Head of caudate nucleus (tissue), 42 donors: Measurements from ENCODE around the gene TMEM147.

Experiments used
- DNase-seq, 42 donors: peaks; one replicate each; pipeline versions ENCODE4 v3.0.0 to v3.0.0-alpha.2; 2020 to 2021; ENCODE audit warnings: mixed read lengths in 7 of 42
- intact Hi-C: fragments of 100-400 bp; cut with DNase I; formaldehyde crosslinking; loops from one replicate; pipeline ENCODE4 v1.15.0; 2022

TMEM147 gene

GRCh38 chr19:35558400-35559280, 13.2 kb downstream of the TMEM147 start:
- intact Hi-C loops: no loop called here
- no peak for DNase-seq

DNA sequence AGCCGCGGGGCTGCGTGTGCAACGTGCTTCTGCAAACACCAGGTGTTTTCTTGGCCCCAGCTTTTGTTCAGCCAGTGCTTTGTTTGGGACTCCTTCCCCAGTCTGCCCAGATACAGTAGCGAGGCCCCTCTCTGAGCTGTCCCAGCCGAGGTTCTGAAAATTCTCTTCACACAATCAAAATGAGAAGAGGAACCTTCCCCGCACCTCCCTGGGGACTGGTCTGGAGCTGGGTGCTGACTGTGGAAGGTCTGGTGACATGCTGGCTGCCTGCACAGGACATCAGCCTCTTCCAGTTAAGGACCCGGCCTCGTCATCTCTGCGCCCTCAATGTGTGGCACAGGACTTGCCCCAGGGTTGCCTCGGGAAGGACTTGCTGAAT, 13.8 kb downstream of the TMEM147 start:
- no peak for DNase-seq
- intact Hi-C loops: no loop called here

DNA sequence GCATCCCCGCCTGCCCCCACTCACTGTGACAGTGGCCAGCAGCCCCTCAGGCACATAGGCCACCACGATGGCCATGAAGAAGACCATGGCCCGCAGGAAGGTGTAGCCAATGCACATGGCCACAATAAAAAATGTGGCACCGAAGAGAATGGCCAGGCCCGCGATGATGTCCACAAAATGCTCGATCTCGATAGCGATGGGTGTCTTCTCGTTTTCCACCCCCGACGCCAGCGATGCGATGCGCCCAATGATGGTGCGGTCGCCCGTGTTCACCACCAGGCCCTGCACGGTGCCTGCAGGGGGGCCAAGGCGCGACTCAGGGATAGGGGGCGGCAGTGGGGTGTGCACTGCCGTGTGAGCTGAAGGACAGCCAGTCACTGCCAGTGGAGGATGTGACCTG, 14.4 kb downstream of the TMEM147 start:
- intact Hi-C loops: no loop called here
- DNase-seq: no peak

DNA sequence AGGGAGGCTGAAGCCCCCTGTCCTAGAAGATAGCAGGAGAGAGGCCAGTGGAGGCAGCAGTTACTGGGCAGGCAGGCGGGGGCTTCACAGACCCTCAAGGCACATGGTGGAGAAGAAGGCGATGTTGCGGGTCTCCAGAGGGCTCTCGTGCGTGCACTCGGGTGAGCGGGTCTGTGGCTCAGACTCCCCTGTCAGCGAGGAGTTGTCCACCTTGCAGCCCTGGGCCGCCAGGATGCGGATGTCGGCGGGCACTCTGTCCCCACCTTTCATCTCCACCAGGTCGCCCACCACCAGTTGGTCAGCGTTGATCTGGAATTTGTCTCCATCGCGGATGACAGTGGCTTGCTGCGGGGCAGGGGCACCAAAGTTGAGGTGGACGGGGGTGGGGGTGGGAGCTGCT, 14.8 kb downstream of the TMEM147 start:
- DNase-seq: no peak
- intact Hi-C loops: no loop called here

GRCh38 chr19:35560677-35561076, 15.3 kb downstream of the TMEM147 start:
- no peak for DNase-seq
- intact Hi-C loops: no loop called here

DNA sequence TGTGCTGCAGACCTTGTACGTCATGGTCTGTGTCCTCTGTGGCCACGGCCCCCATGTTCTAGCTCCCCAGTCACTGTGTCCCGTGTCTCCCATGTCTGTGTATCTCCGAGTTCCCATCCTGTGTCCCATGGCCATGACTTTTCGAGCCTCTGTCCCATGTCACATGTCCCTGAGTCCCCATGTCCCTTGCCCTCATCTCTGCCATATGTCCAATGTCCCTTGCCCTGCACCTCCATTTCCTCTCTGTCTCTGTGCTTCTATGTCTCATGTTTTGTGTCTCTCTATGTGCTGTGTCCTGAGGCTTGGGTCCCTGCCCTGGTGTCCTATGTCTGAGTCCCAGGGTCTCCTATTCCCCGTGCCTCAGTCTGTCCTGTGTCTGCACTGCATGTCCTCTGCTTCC, 16.0 kb downstream of the TMEM147 start:
- no peak for DNase-seq

DNA sequence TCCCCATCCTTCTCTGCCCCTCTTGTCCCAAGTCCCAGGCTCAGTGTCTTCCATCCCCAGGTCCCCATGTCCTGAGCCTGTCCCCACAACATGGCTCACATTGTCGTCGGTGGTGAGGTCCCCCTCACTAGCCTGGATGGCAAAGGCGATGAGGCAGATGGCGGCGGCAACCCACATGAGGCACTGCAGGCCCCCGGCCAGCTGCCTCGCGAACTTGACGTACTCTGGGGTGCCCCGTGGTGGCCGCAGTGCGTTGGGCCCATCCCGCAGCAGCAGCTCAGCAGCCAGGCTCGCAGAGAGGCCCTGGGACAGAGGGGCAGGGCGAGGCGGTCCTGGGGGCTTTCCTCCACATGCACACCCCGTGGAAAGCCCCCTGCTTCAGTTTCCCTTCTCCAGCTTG, 16.9 kb downstream of the TMEM147 start:
- no peak for DNase-seq
- intact Hi-C loops: no loop called here

More for the DNA sequence above, 16.0 kb downstream of the TMEM147 start:
- intact Hi-C loops: no loop called here

GRCh38 chr19:35562776-35563175, 17.4 kb downstream of the TMEM147 start:
- no peak for DNase-seq
- intact Hi-C loops: no loop called here

- intact Hi-C loops: no loop called here
- DNase-seq: no peak
These were observed 17.9 kb downstream of the TMEM147 start, which contains the start of gene ATP4A for GRCh38 chr19:35563207-35563829. Gene ATP4A, minus strand, starts transcription at chr19:35563658. Its CDS starts 29 bp downstream, at chr19:35563629.

GRCh38 chr19:35565016-35565856, 19.8 kb downstream of the TMEM147 start:
- DNase-seq: no peak
- intact Hi-C loops: no loop called here

DNA sequence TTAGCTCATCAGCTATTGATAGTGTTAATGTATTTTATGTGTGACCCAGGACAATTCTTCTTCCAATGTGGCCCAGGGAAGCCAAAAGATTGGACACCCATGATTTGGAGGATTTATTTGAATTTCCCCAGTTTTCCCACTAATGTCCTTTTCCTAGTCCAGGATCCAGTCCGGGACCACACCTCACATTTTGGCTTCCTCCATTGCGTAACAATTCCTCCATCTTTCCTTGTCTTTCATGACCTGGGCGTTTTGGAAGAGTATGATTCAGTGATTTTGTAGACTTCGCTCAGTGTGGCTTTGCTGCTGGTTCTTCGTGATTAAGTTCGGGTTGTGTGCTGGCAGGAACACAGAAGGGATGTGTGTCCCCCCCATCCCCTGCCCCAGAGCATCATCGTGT, 21.3 kb downstream of the TMEM147 start:
- intact Hi-C loops: no loop called here

GRCh38 chr19:35569281-35569781, 23.9 kb downstream of the TMEM147 start:
- intact Hi-C loops: no loop called here

More for the DNA sequence above, 21.3 kb downstream of the TMEM147 start:
- no peak for DNase-seq

GRCh38 chr19:35571406-35571965, 26.1 kb downstream of the TMEM147 start:
- intact Hi-C loops: no loop called here

More at GRCh38 chr19:35569281-35569781, 23.9 kb downstream of the TMEM147 start:
- no peak for DNase-seq

DNA sequence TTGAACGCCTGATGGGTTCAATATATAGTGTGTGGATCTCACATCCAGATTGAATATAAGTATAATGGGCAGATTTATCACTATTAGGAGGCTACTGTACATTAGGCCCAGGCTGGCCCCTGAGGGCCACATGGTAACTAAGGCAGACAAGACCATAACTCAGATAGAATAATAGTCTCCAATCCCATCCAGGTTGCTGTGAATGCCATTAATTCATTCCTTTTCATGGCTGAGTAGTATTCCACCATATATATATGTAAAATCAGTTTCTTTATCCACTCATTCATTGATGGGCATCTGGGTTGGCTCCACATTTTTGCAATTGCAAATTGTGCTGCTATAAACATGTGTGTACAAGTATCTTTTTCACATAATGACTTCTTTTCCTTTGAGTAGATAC, 32.5 kb downstream of the TMEM147 start:
- no peak for DNase-seq
- intact Hi-C loops: no loop called here

More at GRCh38 chr19:35571406-35571965, 26.1 kb downstream of the TMEM147 start:
- no peak for DNase-seq

- intact Hi-C loops: no loop called here
- DNase-seq: no peak
These were observed 33.3 kb downstream of the TMEM147 start for GRCh38 chr19:35578707-35579106.

GRCh38 chr19:35582760-35583159, 37.3 kb downstream of the TMEM147 start:
- intact Hi-C loops: no loop called here
- no peak for DNase-seq

GRCh38 chr19:35585848-35586247, 40.4 kb downstream of the TMEM147 start, which contains the start of gene PMIS2:
Gene PMIS2, plus strand, starts transcription at chr19:35586173. Its CDS starts 87 bp downstream, at chr19:35586260.
- intact Hi-C loops: no loop called here
- peak in 6 of 42 donors; percentile 9 to 34 (median 16) for DNase-seq

DNA sequence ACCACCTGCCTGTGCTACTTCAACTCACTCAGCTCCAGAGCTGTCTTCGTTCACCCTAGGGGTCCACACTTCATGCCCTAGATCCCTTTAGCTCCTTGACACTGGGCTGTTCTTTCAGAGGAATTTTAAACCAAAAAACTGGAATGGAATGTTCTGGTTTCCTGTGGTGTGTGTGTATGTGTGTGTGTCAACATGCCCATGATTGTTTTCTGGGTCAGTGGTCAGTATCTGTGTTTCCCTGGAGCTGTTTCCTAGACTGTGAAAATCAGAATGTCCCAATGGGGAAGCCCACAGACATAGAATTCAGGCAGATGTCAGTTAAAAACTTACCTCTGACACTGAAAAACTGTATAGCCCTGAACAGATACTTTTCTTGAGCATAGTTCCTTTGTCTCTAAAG, 41.9 kb downstream of the TMEM147 start:
- intact Hi-C loops: no loop called here
- no peak for DNase-seq

DNA sequence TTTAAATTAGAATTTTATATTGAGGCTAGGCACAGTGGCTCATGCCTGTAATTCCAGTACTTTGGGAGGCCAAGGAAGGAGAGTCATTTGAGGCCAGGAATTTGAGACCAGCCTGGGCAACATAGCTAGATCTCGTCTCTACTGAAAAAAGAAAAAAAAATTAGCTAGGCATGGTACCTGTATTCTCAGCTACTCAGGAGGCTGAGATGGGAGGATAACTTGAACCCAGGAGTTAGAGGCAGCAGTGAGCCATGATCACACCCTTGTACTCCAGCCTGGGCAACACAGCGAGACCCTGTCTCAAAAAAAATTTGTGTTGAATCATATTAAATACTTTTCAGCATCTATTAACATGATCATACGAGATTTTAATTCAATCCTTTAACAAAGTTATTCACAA, 45.4 kb downstream of the TMEM147 start:
- intact Hi-C loops: no loop called here
- no peak for DNase-seq
